HG03097 (cell line): Measurements from ENCODE around the gene XBP1.
A peak's percentile ranks its signal among the peaks of the same experiment; 100 is the strongest.
"Not testable (repeated sequence)": the region's sequence is repeated elsewhere in the genome, so short reads cannot be mapped to it uniquely, and the experiment has no call there.

Experiments
- ATAC-seq: cut with Tn5 transposase; IDR thresholded peaks from one replicate; pipeline ENCODE4 v1.9.1; 2021; ENCODE audit not compliant: unreplicated experiment, low FRiP score

Gene XBP1

DNA sequence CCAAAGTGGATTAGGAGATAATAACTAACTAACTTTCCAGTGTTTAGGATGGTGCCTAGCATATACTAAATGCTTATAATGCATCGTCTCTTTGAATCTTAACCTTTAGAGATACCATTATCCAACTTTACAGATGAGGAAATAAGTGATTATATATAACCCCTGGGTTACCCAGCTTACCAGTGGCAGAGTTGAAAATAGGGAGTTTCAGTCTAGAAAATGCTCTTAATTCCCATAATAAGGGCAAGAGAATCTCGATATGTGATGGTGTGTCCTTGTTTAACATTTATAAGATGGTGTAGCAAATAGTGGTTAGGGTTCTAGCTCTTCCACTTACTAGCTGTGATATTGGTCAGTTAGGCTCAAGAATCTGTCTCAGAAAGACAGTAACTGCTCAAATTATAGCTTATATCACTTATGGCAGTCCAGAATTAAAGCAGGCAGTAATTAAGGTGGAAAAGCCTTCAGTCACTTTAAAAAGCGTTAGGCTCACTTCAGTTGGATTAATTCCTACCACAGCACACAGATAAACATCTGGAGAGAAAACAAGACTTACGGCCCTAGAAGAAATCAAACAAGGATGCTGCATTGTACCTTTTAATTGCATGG lies 6.3 kb downstream of the XBP1 start:
- ATAC-seq, result no peak

DNA sequence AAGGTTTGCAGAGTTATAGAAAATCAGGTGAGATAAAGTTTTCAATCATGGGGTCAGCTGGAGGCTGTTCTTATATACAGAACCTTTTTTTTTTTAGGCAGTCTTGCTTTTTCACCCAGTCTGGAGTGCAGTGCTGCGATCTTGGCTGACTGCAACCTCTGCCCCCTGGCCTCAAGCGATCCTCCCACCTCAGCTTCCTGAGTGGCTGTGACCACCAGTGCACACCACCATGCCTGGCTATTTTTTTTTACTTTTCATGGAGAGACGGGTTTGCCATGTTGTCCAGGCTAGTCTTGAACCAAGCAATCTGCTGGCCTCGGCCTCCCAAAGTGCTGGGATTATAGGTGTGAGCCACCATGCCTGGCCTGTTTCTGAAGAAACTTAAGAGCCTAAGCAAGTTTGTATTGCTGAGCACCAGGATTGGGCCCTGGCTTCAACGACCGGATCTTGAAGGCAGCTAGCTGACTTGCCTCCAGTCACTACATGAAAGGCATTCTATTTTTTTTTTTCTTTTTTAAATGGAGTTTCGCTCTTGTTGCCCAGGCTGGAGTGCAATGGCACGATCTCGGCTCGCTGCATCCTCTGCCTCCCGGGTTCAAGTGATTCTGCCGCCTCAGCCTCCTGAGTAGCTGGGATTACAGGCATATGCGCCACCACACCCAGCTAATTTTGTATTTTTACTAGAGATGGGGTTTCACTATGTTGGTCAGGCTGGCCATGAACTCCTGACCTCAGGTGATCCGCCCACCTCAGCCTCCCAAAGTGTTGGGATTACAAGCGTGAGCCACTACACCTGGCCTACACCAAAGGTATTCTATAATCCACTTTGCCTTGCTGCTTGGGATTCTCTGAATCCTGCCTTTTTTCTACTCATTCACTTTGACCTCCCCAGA lies 7.6 kb downstream of the XBP1 start:
- no peak for ATAC-seq

DNA sequence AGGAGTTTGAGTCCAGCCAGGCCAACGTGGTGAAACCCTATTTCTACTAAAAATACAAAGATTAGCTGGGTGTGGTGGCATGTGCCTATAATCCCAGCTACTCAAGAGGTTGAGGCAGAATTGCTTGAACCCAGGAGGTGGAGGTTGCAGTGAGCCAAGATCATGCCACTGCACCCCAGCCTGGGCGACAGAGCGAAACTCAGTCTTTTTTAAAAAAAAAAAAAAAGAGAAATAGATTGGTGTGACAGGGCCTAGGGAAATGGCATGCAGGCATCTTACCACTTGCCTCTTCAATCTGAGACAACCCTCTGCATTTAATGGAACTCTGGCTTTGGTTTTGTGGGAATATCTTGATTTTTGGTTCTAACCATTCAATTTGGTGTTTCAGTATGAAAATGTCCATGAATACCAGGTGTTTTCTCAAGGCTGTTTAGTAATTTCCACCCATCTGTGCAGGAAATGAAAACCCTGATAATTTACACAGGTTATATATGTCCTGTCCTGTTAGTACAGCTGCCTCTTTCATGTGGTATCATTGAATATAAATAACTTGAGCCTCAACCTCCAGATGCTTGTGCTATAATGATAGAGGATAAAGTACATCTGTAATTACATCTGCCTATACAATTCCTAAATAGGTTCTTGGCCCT lies 8.4 kb downstream of the XBP1 start:
- ATAC-seq, result no peak

DNA sequence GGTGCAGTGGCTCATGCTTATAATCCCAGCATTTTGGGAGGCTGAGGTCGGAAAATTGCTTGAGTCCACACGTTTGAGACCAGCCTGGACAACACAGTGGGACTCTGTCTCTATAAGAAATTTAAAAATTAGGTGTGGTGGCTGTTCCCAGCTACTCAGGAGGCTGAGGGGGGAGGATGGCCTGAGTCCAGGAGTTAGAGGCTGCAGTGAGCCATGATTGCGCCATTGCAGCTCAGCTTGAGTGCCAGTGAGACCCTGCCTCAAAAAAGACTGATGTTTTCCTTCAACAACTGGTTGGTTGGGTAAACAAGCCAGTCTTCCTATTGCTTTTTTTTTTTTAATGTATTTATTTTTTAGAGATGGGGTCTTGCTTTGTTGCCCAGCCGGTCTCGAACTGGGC lies 9.2 kb downstream of the XBP1 start:
- no peak for ATAC-seq

DNA sequence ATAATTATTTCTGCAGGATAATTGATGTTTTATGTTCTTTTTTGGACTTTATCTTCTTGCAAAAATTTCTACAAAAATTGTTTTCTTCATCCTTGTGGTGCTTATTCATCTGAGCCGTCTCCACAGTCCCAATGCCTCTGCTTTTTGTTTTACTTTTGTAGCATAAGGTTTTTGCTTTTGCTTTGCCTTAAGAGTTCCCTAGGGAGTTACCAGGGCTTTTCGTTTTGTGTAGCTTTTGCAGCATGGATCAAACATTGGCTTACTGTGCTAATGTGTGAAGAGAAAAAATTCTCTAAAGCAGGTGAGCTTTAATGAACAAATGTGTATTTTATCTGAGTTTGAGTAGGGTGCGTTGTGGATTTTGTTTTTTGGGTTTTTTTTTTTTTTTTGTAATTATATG lies 11.8 kb downstream of the XBP1 start:
- no peak for ATAC-seq

DNA sequence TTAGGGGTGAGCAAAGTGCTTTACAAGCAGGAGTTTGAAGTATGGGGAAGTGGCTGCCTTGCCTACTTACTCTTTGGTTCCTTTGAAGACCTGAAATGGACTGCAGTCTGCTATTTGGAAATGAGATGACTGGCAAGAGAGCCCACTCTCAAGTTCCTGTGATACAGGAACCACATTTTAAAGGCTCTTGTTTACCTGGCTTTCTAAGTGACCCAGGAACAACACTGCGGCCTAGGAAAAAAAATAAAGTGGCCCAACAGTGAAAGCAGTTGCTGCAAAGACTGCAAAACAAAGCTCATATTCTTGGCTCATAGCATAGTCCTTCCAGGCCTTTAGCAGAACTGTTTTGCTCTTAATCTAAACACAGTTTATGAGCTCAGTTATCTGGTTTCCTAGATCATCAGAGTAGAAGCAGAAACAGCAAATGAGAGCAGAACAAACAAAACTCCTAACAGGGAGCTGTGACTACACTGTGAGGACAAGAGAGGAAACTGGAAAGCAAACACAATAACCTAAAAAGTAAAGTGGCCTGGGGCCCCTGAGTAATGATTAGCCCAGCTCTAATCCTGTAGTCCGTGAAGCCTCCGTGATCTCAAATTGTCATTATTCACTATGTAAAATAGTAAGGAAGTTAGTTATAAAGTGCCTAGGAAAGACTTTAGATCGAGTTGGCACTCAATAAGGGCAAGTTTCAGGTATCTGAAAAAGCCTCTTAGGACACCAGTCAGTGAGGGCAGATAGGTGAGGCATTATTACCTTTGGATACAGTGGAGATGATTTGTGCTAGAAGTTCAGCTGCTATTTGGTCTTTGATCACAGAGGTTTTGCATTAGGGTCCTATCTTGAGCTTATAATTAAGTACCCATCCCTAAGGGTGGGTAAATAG lies 16.3 kb downstream of the XBP1 start:
- no peak for ATAC-seq

DNA sequence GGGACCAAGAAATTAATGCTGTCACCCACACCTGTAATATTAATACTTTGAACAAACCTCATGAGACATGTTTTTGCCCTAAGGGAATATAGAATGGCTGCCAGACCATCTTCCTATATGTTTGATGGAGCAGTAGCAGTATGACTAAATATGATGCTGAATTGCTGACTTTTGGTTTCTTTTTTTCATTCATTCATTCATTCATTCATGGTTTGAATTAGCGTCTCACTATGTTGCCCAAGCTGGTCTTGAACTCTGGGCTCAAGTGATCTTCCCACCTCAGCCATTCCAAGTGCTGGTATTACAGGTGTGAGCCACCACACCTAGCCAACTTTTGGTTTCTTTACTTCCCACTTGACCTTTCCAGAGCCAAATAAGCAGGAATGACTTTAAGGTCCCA lies 20.1 kb downstream of the XBP1 start:
- ATAC-seq, result no peak

DNA sequence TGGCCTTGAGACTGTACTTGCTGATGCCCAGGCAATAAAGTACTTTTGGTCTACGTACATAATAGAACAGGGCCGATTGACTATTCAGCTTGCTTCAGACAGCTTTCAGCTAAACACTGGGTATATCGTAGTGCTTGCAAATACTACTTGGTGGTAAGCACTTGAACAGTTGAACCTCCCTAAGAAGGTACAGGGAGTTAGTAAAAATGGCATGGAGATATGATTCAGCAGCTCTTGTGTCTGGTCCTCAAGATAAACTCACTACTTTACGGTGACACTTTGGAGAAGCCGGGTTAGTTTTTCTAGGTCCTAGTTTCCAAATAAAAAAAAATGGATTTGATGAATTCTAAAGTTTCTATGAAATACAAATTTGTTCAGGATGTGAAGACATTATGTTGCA lies 20.5 kb downstream of the XBP1 start:
- ATAC-seq, result no peak

DNA sequence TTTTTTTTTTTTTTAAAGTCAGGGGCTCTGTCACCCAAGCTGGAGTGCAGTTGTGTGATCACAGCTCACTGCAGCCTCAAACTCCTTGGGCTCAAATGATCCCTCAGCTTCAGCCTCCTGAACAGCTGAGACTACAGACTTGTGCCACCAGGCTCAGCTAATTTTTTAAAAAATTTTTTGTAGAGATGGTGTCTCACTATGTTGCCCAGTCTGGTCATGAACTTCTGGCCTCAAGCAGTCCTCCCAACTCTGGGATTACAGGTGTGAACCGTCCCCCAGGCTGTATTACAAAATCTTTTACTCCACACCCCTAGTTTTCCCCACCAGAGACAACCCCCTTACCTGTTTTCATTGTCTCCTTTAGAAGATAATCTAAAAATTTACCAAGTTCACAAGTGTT lies 26.0 kb downstream of the XBP1 start:
- ATAC-seq, result no peak

DNA sequence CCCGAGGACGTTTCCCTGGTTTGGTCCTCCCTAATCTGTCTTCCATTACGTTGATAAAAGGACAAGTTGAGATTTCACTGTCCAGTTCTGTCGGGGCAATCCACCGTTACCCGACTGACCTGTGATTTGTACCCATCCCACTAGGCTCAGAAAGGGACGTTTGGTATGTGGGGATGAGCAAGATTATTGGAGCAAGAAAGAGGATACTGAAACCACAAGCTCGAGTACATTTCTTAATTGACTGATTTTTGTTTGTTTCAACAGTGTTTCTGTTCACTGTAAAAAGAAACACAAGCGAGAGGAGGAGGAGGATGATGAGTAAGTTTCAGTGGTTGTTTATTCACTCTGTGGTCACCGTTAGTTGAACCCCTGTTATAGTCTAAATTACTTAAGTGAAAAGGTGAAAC lies 26.9 kb downstream of the XBP1 start:
- ATAC-seq, result peak; percentile 30

DNA sequence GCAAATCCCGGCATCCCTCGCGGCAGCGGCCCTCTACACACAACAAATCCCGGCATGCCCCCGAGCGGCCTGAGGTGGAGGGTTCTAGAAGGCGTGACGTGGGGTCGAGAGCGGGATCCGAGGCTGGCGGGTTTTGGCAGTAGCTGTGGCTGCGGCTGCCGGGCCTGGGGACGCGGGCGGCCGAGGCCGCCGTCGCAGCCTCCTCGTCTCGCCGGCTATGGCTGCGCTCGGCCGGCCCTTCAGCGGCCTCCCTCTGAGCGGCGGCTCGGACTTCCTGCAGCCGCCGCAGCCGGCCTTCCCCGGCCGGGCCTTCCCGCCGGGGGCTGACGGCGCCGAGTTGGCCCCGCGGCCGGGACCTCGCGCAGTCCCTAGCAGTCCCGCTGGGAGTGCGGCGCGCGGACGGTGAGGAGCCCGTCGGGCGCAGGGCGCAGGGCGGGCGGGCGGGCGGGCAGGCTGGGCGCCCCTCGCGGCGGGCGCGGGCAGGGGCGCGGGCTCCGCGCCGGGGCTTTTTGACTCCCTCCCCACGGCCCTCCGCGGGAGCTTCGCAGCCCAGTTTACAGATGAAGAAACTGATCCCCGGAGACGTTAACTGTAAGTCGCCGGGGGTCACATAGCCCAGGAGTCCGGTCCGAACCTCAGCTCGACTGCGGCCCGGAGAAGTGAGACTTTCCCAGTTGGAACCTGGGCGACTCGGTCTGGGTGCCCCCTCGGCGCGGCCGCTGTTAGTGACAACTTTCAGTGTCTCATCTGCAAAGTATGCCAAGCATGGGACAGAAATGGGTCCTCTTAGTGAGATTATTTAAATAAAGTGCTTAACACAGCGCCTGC lies 27.5 kb downstream of the XBP1 start, which contains the start of gene CCDC117:
TSS of gene CCDC117 (plus strand) at position 63 of the 828 bp plus-strand sequence. CDS start at position 218, 155 bp downstream.
- ATAC-seq, result peak; percentile 70

DNA sequence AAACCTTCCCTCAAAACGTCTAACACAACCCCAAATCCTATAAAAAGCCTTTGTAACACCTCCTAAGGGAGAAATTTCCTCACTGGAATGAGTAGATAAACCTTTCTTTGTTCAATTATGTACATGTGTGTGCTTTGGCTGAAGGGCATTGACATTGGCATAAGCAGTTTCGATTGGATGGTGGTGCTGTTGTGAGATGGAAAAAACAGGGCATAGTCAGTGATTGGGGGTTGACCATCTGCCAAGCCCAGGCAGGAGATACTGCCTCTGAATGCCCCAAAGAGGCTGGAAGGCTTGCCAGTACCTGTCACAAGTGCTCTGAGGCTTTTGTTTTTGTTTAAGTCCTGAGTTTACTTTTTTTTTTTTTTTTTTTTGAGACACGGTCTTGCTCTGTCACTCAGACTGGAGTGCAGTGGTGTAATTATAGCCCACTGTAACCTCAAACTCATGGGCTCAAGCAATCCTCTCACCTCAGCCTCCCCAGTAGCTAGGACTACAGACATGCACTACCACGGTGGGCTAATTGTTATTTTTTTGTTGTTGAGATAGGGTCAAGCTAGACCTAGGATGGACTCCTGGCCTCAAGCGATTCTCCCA lies 29.1 kb downstream of the XBP1 start:
- ATAC-seq, result no peak

DNA sequence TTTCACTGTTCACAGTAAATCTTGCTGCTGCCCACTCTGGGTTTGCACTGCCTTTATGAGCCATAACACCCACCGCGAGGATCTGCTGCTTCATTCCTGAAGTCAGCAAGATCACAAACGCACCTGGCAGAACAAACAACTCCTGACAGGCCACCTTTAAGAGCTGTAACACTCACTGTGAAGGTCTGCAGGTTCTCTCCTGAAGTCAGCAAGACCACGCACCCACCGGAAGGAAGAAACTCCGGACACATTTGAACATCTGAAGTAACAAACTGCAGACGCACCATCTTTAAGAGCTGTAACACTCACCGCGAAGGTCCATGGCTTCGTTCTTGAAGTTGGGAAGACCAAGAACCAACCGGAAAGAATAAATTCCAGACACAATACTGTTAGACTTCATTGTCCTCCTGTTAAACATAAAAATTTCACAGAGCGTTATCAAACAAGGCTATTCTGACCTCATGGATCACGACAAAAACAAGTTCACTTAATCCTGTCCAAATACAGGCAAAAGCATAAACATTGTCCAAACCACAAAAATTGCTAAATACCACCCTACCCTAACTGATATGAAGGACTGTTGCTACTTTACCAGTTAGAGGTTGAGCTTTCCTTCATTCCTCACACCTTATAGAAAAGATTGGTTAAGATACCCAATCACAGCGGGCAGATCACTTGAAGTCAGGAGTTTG lies 30.8 kb downstream of the XBP1 start:
- no peak for ATAC-seq

DNA sequence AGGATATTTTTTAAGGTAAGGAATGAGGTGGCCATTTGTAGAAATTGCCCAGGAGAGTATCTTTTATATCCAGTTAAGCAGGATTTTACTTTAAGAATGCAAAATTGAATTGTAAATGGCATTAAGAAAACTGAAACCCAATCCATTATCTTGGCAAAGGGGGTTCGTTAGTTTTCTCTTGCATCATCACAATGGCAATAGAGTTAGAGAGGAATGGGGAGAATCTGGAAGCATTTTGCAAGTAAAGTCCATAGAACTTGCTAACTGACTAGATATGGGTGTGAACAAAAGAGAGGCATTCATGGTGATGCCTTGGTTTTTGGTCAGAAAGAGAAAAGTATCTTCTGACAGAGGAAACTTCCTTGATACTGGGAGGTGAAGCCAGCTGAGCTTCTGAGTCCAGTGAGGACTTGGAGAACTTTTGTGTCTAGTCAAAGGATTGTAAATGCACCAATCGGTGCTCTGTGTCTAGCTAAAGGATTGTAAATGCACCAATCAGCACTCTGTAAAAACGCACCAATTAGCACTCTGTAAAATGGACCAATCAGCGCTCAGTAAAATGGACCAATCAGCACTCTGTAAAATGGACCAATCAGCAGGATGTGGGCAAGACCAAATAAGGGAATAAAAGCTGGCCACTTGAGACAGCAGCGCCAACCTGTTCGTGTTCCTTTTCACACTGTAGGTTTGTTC lies 31.5 kb downstream of the XBP1 start:
- no peak for ATAC-seq

DNA sequence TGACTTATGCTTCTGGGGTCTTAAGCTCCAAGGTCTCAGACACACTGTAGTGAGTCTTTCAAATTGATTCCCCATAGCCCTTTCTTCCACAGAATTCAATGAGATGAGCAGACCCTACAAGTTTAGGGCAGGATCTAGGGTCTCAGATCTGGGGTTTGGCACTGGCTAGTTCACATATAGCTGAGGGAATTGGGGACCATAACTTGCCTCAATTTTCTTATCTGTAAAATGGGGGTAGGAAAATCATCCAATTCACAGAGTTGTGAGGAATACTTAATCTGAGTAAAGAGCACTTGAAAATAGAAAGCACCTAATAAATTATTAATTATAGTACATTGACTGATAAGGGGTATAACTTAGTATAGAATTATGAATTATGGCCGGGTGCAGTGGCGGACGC lies 33.7 kb downstream of the XBP1 start:
- ATAC-seq, result no peak

DNA sequence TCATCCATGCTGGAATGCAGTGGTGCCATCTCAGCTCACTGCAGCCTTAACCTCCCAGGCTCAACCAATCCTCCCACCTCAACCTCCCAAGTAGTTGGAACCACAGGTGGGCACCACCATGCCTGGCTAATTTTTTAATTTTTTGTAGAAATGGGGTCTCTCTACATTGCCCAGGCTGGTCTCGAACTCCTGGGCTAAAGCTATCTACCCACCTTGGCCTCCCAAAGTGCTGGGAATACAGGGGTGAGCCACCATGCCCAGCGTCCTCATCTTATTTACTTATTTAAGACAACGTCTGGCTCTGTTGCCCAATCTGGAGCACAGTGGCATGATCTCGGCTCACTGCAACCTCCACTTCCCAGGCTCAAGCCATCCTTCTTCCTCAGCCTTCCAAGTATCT lies 38.4 kb downstream of the XBP1 start:
- not testable (repeated sequence) for ATAC-seq

DNA sequence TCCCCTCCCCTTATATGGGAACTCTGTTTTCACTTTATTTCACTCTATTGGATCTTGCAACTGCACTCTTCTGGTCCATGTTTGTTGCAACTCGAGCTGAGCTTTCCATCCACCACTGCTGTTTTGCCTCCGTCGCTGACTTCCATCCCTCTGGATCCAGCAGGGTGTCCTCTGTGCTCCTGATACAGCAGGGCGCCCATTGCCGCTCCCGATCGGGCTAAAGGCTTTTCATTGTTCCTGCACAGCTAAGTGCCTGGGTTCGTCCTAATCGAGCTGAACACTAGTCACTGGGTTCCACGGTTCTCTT lies 39.0 kb downstream of the XBP1 start:
- ATAC-seq, result no peak

DNA sequence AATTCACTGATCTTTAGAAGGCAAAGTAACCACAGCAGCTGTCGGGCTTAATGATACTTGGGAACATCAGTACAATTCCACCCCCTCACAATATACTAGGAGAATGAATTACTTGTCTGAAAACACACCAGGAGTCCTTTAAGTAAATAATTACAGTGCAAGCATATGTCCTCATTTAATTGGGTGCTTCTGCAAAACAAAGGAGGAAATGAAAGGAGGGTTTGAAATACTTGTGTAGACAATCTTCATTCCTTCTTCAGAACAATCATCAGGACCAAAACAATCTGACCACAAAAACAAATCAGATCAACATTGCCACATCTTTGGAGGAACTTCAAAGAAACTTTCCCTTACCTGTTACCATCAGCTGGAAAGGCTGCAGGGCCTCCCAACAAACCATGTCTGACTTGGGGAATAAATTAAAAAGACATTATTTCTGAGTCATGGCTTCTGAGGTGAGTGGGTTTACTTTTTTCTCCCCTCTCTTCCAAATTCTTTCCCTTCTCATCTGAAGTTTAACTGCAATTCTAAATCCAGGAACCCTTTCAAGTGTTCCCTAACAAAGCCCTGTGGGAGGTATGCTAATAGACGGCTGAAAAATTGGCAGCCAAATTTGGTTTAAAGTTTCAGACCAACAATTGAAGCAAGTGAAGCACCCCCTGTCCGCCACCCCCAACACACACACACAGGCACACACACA lies 40.4 kb downstream of the XBP1 start:
- ATAC-seq, result no peak
